ENCODE results near the gene EMP3. TPM values are rescaled to one million over a fixed set of nuclear protein-coding genes. Genes with fewer than 3 reads are reported as not detected.

The EMP3 gene
- total and polyA plus RNA-seq, 9 of the 15 experiments (the other 6 are each of a cell fraction or from before 2014, with no cell fraction given), result 123 to 386 (median 296) TPM

GRCh38 chr19:48363810-48364597 lies 38.7 kb downstream of the EMP3 start, which contains the start of the genes SYNGR4 and TMEM143 (continued):
- TF ChIP-seq PATZ1 (CRISPR knock-in tag; IDR thresholded peaks at IDR 0.05; ENCODE audit: borderline replicate concordance) (no peak), CUX1 (CRISPR knock-in tag; IDR thresholded peaks at IDR 0.05) (no peak), ZNF146 (CRISPR knock-in tag; IDR thresholded peaks at IDR 0.05; ENCODE audit: unreplicated experiment) (no peak), PURB (CRISPR knock-in tag; IDR thresholded peaks at IDR 0.05; ENCODE audit: low read depth) (no peak), ERF (CRISPR knock-in tag; IDR thresholded peaks at IDR 0.05) (no peak), CHAMP1 (IDR thresholded peaks at IDR 0.05) (no peak), ZBTB1 (CRISPR knock-in tag; IDR thresholded peaks at IDR 0.05; ENCODE audit: borderline replicate concordance, low read depth) (no peak), MAX (CRISPR knock-in tag; IDR thresholded peaks at IDR 0.05) (peak; percentile 96), FIP1L1 (IDR thresholded peaks at IDR 0.05; ENCODE audit: low read depth, low read length, poor library complexity, severe bottlenecking) (no peak), ZNF561 (CRISPR knock-in tag; conservative IDR thresholded peaks at IDR 0.05) (no peak), SIN3B (IDR thresholded peaks at IDR 0.05; ENCODE audit: low read depth) (no peak), HIVEP1 (CRISPR knock-in tag; IDR thresholded peaks at IDR 0.05) (no peak), ELF2 (CRISPR knock-in tag; IDR thresholded peaks at IDR 0.05) (no peak), CBX5 (IDR thresholded peaks at IDR 0.05; ENCODE audit: borderline replicate concordance, low read depth) (no peak), ZNF79 (CRISPR knock-in tag; IDR thresholded peaks at IDR 0.05; ENCODE audit: low read depth) (no peak), ZNF133 (CRISPR knock-in tag; IDR thresholded peaks at IDR 0.05) (no peak), FUS (optimal IDR thresholded peaks at IDR 0.05; ENCODE audit: low read depth, low read length) (no peak)

Data from K562 (cell line).